NCI-H748 (cell line): Measurements from ENCODE around the gene TANC2.
"Not testable (repeated sequence)": the region's sequence is repeated elsewhere in the genome, so short reads cannot be mapped to it uniquely, and the experiment has no call there.

Experiments
- DNase-seq: peaks from one replicate; lab custom pipeline; 2025; ENCODE audit not compliant: unreplicated experiment; lab: John Stamatoyannopoulos, UW

Gene TANC2

GRCh38 chr17:62963296-62963695, 2.7 kb upstream of the TANC2 start:
- DNase-seq = no peak

GRCh38 chr17:62964506-62964905, 1.5 kb upstream of the TANC2 start:
- no peak for DNase-seq

- DNase-seq = no peak
These were observed 805 bp upstream of the TANC2 start for GRCh38 chr17:62965174-62965685.

- peak; percentile 55 for DNase-seq
These were observed 580 bp downstream of the TANC2 start for GRCh38 chr17:62966426-62967204.

- DNase-seq = no peak
These were observed 1.1 kb downstream of the TANC2 start for GRCh38 chr17:62967205-62967529.

- peak; percentile 89 for DNase-seq
These were observed 2.4 kb downstream of the TANC2 start for GRCh38 chr17:62968445-62968923.

- DNase-seq = peak; percentile 11
These were observed 4.6 kb downstream of the TANC2 start for GRCh38 chr17:62970610-62971009.

- DNase-seq = no peak
These were observed 5.8 kb downstream of the TANC2 start for GRCh38 chr17:62971853-62972252.

- no peak for DNase-seq
These were observed 8.8 kb downstream of the TANC2 start for GRCh38 chr17:62974788-62975187.

GRCh38 chr17:62975206-62975605, 9.2 kb downstream of the TANC2 start:
- DNase-seq = no peak

- DNase-seq = not testable (repeated sequence)
These were observed 10.7 kb downstream of the TANC2 start for GRCh38 chr17:62976643-62977231.

- DNase-seq = no peak
These were observed 14.8 kb downstream of the TANC2 start for GRCh38 chr17:62980842-62981241.

GRCh38 chr17:62981933-62982332, 15.9 kb downstream of the TANC2 start:
- DNase-seq = no peak

- DNase-seq = no peak
These were observed 18.8 kb downstream of the TANC2 start for GRCh38 chr17:62984801-62985200.

- DNase-seq = no peak
These were observed 20.5 kb downstream of the TANC2 start for GRCh38 chr17:62986549-62986948.

GRCh38 chr17:62987136-62987535, 21.1 kb downstream of the TANC2 start:
- no peak for DNase-seq

GRCh38 chr17:62989501-62989900, 23.5 kb downstream of the TANC2 start:
- no peak for DNase-seq

GRCh38 chr17:62994931-62995330, 28.9 kb downstream of the TANC2 start:
- no peak for DNase-seq

- DNase-seq = peak; percentile 57
These were observed 29.4 kb downstream of the TANC2 start for GRCh38 chr17:62995377-62995885.

GRCh38 chr17:62996221-62996620, 30.2 kb downstream of the TANC2 start:
- DNase-seq = no peak

- DNase-seq = no peak
These were observed 32.1 kb downstream of the TANC2 start for GRCh38 chr17:62998166-62998565.

- DNase-seq = no peak
These were observed 32.8 kb downstream of the TANC2 start for GRCh38 chr17:62998665-62999393.
